Fibroblast of skin of scalp (primary cell): Measurements from ENCODE around the gene GYG2.
"Not testable (repeated sequence)": the region's sequence is repeated elsewhere in the genome, so short reads cannot be mapped to it uniquely, and the experiment has no call there.

ENCODE experiments used
- DNase-seq: peaks from one replicate; pipeline ENCODE4 v3.0.0-alpha.2; 2013

The GYG2 gene

GRCh38 chrX:2907295-2907694 lies 78.6 kb downstream of the GYG2 start:
- DNase-seq, result no peak

GRCh38 chrX:2908125-2908685 lies 79.5 kb downstream of the GYG2 start:
- DNase-seq, result no peak

GRCh38 chrX:2910109-2910508 lies 81.4 kb downstream of the GYG2 start:
- DNase-seq, result no peak

- DNase-seq, result no peak
Measured at GRCh38 chrX:2913118-2913517, 84.4 kb downstream of the GYG2 start.

GRCh38 chrX:2917767-2918166 lies 89.0 kb downstream of the GYG2 start:
- no peak for DNase-seq

GRCh38 chrX:2921193-2921592 lies 92.5 kb downstream of the GYG2 start:
- no peak for DNase-seq

- DNase-seq, result no peak
Measured at GRCh38 chrX:2921750-2922149, 93.0 kb downstream of the GYG2 start.

- no peak for DNase-seq
Measured at GRCh38 chrX:2924151-2924550, 95.4 kb downstream of the GYG2 start.

- DNase-seq, result not testable (repeated sequence)
Measured at GRCh38 chrX:2926255-2926654, 97.5 kb downstream of the GYG2 start.

- DNase-seq, result no peak
Measured at GRCh38 chrX:2926664-2927275, 98.0 kb downstream of the GYG2 start.

- peak; percentile 76 for DNase-seq
Measured at GRCh38 chrX:2928191-2928582, 99.5 kb downstream of the GYG2 start.

GRCh38 chrX:2928583-2929434 lies 100.1 kb downstream of the GYG2 start, which contains the start of gene ARSD:
ARSD (minus strand) TSS chrX:2929339; CDS start chrX:2929275, 64 bp downstream.
- peak; percentile 90 for DNase-seq

GRCh38 chrX:2931155-2931554 lies 102.4 kb downstream of the GYG2 start:
- no peak for DNase-seq

- DNase-seq, result no peak
Measured at GRCh38 chrX:2931612-2932011, 102.9 kb downstream of the GYG2 start.
